Activated CD4-positive, CD25-positive, alpha-beta regulatory T cell treated with anti-CD3 and anti-CD28 coated beads, Interleukin-2, amount 50 U/mL, for 16 hours (primary cell): ENCODE results near the gene NHSL2.
"Not testable (repeated sequence)": the region's sequence is repeated elsewhere in the genome, so short reads cannot be mapped to it uniquely, and the experiment has no call there.

ENCODE experiments used
- DNase-seq: peaks from one replicate; pipeline ENCODE4 v3.0.0-alpha.2; 2020; ENCODE audit warnings: low read depth, low spot score

NHSL2 gene

DNA sequence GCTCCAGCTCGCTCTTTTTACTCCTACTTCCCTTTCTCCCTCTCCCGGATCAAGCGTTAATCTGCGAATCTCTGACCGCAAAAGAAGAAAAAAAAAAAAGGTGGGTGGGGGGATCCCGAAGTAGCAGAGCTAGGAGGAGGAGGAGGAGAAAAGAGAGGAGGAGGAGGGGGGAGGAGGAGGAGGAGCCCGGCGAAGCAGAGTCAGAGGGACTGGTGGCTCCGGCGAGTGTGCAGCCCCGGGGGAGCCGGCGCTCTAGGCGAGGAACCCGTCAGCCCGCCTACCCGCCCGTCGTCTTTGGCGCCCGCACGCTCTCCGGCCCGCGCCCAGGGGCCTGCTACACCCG, at the start of gene NHSL2:
Gene NHSL2, plus strand, starts transcription at position 203 of the 343 bp plus-strand sequence.
- no peak for DNase-seq

GRCh38 chrX:71867680-71868079, 43.0 kb upstream of the NHSL2 start:
- DNase-seq, result no peak

- not testable (repeated sequence) for DNase-seq
Observed at GRCh38 chrX:71869566-71869965, 41.1 kb upstream of the NHSL2 start.

DNA sequence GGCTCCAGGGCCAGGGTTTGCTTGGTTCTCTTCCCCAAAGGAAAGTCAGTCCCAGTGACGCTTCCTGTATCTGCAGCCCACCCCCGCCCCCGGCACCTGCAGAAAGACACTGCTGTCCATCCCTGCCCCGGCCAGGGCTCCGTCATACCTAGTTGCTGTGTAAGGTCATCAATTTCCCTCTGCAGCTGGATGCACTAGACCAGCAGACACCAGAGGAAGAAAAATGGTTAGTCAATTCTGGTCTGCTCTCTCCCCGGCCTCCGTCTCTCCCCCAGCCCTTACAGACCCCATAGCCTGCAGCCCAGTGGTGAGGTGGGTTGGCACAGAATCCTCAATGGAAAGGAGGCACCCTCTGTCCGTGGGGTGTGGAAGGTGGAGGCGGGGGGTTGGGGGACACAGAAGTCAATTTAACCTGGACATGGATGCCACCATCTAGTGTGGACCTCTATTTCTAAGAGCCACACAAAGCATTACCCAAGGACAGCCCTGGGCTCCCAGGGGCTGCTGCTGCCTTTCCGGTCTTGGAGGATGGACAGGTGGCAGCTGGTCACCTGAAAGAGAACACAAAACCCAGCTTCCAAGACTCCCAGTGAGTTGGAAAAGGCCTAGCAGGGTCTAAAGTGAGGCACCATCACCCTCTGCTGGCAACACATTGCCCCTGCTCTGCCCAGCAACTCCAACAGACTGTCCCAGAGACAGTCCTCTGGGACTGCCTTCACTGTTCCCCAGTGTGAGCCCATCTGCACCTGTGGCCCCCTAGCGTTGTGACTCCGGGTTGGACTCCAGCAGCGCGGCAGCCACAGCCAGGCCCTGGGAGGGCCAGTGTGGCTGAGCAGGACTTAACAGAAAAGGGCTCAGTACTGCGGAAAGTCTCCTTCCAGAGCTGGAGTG, 40.2 kb upstream of the NHSL2 start:
- no peak for DNase-seq

GRCh38 chrX:71871367-71871766, 39.3 kb upstream of the NHSL2 start:
- no peak for DNase-seq

DNA sequence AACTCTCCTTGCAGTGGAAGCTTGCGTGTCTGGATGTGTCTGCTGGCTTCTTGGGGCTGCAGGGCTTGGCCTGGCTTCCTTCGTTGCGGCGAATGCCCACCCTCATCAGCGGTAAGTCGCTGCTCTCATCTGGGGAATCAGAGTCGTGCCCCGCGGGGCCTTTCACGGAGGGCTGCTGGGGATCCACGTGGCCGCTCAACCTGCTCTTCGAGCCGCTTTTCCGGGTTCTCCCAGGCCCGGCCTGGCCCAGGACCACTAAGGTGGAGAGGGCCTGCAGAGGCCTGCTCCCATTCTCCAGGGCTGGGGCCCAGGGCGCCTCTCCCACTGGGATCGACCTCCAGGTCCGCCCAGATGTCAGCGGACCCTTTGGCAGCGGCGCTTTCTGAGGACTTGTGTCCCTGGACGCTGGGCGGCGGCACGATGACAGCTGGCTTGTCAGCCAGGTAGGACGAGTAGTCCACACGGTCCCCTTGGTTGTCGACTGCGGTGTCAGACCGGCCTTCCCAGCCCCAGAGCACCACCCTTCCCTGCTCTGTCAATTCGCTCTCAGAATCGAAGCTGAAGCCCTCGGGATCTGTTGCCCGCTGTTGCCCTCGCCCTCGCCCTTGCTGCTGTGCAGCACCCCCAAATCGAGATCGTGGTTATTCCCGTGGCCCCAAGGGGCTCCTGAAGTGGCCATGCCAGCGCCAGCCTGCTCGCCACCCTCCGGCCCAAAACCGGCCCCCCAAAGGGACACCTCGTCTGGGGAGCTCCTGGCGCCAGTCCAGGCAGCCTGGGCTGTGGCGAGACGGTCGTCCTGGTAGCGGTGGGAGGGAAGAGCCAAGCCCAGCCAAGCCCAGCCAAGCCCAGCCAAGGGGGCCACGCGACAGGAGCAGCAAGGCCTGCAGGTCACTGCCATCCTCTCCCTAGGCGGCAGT, 37.8 kb upstream of the NHSL2 start:
- DNase-seq, result no peak

- DNase-seq, result no peak
Observed at GRCh38 chrX:71873459-71873833, 37.2 kb upstream of the NHSL2 start.

- not testable (repeated sequence) for DNase-seq
Observed at GRCh38 chrX:71876841-71877240, 33.8 kb upstream of the NHSL2 start.

DNA sequence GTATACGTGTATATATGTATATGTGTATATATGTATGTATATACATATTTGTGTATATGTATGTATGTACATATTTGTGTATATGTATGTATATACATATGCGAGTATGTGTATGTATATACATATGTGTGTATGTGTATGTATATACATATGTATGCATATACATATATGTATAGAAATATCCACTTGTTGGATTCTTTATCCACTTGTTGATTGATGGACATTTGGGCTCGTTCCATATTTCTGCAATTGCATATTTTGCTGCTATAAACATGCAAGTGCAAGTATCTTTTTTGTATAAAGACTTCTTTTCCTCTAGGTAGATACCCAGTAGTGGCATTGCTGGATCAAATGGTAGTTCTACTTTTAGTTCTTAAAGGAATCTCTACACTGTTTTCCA, 25.5 kb upstream of the NHSL2 start:
- no peak for DNase-seq

GRCh38 chrX:71895607-71896006, 15.0 kb upstream of the NHSL2 start:
- no peak for DNase-seq

GRCh38 chrX:71906144-71906543, 4.5 kb upstream of the NHSL2 start:
- no peak for DNase-seq

GRCh38 chrX:71908387-71908786, 2.3 kb upstream of the NHSL2 start:
- DNase-seq, result no peak

GRCh38 chrX:71909956-71910355, 689 bp upstream of the NHSL2 start:
- DNase-seq, result no peak

GRCh38 chrX:71910986-71911730, 513 bp downstream of the NHSL2 start:
- no peak for DNase-seq

GRCh38 chrX:71911731-71912050, 1.0 kb downstream of the NHSL2 start:
- DNase-seq, result no peak

DNA sequence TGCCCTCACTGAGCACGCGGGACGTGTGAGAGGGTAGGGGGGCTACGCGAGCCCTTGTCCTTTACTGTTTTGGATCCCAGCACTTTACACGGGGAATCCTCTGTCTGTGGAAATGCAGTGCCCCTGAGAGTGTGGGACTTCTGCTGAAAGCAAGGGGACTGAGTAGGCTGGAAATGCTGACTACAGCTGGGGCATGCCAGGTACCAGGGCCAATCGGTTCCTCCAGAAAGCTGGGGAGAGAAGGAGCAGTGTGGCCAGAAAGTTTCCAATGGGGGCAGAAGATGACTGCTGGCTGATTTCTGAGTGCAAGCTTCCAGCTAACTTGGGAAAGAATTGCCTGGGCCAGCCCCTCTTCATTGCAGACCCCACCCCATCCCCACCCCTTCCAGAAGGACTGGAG, 1.5 kb downstream of the NHSL2 start:
- DNase-seq, result no peak

DNA sequence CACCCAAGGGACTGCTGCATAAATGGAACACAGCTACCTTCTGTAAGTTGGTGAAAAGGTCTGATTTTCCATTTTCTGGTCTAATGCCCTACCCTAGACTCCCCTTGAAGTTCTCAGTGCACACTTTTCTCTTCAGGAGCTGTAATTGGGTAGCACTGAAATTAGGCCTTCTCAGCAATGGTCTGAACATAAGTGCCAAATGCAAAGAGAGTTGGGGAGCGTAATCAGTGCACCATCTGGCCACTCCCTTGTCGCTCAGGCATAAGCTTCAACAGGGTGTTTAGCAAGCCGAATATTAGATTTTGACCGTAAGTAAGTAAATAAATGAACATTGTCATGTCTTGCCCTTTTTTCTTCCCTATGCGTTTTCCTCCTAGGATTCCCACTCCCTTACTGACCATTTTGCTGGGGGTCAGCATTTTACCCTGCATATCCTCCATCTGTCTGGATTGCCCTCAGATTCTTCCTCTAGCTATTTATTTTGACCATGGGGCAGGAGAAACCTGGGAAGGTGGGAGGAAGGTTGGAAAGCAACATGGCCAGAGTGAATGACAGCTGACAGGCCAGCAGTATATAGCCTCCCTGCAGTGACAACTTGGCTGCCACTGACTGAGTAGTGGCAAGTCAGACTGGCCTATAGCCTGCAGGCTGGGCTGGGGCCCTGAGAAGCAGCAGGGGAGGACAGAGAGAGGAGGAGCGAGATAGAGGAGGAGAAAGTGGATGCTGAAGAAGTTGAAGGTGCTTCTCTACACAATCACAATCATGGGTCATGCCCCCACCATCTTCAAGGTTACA, 2.7 kb downstream of the NHSL2 start:
- DNase-seq, result no peak

DNA sequence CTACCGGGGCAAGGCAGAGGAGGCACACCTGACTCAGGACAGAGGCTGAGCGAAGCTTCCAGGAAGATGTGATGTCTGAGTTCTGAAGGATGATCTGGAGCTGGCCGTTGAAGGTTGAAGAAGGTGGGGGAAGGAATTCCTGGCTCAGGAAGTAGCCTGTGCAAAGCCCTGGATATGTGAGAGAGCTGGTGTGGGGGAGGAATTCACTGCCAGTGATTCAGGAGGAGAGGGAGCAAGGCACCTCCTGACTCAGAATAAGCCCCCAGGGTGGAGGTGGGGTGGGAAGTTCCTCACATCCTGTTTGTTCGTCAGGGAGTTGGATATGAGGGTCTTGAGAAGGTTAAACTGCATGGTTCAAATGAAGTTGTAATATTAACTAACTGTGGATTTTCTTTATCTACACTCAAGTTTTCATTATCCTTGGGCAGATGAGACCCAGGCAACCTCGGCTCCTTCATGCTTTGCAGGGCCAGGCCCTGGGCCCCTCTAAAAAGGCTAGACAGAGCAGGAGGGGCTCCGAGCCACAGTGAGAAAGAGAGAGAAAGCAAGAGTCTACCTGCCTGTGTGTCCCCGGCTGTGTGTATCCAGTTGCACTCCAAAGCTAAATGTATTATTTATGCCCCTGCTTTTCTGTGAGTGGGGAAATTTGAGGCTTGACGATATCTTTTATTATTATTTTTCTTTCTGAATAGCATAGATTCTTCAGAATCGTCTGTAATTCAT, 7.1 kb downstream of the NHSL2 start:
- DNase-seq, result no peak

DNA sequence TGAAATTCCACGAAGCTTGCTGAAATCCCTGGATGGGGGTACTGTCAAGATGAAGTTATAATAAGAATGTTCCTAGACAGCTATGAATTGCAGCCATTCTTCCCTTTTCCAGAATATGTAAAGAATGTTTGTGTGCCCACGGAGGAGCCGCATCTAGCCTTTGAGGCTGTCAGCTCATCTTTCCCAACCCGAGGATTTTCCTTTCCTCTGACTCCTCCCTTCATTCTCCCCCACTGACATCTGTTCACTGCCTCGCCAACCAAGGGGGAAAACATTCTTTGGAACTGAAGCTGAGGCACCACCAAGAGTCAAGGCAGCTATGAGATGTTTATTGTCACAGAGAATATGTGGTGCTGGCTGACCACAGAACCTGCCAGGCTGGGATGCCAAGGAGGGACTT, 8.8 kb downstream of the NHSL2 start:
- DNase-seq, result no peak

DNA sequence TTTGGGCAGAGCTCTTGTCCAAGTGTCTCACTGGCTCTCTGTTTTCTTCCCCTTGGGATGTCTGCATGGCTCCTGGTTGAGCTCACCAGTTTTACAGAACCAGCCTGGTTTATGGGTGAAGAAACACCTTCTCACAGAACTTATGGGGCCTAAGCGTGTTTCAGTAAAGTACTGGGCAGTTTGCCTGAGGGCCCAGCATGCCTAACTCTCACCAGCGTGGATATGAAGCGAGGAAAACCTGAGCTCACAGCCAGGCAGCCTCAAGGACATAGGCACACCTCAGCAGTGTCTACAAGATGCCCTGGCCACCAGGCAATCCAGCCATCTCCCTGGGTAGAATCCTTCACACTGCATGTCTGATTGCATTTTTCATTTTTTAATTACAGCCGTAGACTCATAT, 9.2 kb downstream of the NHSL2 start:
- DNase-seq, result no peak

DNA sequence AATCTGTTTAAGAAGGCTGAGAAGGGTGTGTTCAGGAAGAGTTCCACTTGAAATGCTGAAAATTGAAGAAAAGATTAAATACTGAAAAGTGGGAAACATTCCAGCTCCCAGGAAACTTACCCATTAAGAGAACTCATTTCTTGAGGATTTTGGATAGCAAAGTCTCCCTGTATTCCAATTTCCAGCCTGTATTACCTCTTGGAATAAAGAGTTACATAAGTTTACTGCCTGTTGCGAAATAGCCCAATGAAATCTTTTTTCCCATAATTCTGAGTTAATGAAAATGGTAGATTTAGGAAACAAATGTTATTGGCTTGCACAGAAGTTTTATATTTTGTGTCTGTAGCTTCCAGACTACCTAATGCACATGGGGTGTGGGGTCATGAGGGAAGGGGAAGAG, 12.0 kb downstream of the NHSL2 start:
- no peak for DNase-seq
